Measurements from ENCODE around the gene SNORC. TPM values are rescaled to one million over a fixed set of nuclear protein-coding genes. Genes with fewer than 3 reads are reported as not detected.

The SNORC gene
- total and polyA plus RNA-seq, 2 of the 13 experiments (the other 11 are each of a cell fraction or from before 2014, with no cell fraction given), result 59.1 to 86.1 TPM

DNA sequence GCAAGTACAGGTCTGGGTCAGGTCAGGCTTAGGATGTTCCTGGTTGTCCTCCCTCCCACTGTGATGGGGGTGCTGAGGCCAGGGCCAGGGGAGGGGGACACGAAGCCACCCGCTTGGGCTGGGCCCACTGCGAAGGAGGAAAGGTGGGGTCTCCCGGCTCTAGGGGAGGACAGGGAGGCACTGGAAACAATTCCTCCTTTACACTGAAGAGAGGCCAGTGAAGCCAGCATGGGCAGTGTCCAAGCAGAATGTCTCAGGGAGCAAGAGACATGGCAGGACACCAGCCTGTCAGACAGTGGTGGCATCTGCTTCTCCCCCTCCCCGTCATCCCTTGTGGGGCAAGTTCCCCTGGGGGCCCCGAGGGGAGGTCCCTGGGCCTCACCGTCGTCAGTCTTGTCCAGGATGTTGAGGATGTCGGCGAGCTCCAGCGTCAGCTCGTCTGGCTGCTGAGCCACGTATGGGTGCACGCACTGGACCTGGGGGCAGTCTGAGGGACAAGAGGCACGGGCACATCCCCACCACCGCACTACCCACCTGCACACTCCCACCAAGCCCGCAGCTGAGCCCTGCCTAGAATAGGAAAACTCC is 10.8 kb downstream of the SNORC start (continued):
- TF ChIP-seq, protein P1, sequence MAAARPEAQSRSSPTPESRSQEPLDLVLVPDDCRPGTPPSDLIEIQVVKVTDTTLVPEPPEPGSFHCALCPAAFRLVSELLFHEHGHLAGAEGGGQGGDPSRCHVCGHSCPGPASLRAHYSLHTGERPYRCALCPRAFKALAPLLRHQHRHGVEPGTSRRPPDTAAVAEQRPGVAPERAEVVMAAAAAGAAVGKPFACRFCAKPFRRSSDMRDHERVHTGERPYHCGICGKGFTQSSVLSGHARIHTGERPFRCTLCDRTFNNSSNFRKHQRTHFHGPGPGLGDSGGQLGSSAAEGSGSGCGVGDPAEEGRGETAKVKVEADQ (CRISPR knock-in tag; IDR thresholded peaks at IDR 0.05; ENCODE audit: borderline replicate concordance), result no peak
- TF ChIP-seq RBFOX2 (IDR thresholded peaks at IDR 0.05; ENCODE audit: low read depth, low read length) (peak; percentile 69), NR3C1 (CRISPR knock-in tag; IDR thresholded peaks at IDR 0.05) (no peak), HMGXB4 (CRISPR knock-in tag; IDR thresholded peaks at IDR 0.05; ENCODE audit: borderline replicate concordance in 1 of 2, low read depth in 1 of 2) (no peak), NR2F6 (IDR thresholded peaks at IDR 0.05) (no peak), NR2F6 (CRISPR knock-in tag; IDR thresholded peaks at IDR 0.05) (no peak), AGO1 (IDR thresholded peaks at IDR 0.05; ENCODE audit: low read depth, low read length, poor library complexity, severe bottlenecking) (peak; percentile 87), ZNF510 (CRISPR knock-in tag; IDR thresholded peaks at IDR 0.05; ENCODE audit: low read depth) (no peak), ZNF776 (CRISPR knock-in tag; IDR thresholded peaks at IDR 0.05) (0 out of 2 replicates have a peak, but pooled peaks have one; percentile 37), CREBL2 (CRISPR knock-in tag; IDR thresholded peaks at IDR 0.05; ENCODE audit: borderline replicate concordance) (no peak), GZF1 (CRISPR knock-in tag; IDR thresholded peaks at IDR 0.05) (no peak), NFAT5 (CRISPR knock-in tag; IDR thresholded peaks at IDR 0.05) (no peak), ISL2 (CRISPR knock-in tag; IDR thresholded peaks at IDR 0.05) (no peak), ZNF746 (CRISPR knock-in tag; IDR thresholded peaks at IDR 0.05) (no peak)
- TF ChIP-seq, protein P2, sequence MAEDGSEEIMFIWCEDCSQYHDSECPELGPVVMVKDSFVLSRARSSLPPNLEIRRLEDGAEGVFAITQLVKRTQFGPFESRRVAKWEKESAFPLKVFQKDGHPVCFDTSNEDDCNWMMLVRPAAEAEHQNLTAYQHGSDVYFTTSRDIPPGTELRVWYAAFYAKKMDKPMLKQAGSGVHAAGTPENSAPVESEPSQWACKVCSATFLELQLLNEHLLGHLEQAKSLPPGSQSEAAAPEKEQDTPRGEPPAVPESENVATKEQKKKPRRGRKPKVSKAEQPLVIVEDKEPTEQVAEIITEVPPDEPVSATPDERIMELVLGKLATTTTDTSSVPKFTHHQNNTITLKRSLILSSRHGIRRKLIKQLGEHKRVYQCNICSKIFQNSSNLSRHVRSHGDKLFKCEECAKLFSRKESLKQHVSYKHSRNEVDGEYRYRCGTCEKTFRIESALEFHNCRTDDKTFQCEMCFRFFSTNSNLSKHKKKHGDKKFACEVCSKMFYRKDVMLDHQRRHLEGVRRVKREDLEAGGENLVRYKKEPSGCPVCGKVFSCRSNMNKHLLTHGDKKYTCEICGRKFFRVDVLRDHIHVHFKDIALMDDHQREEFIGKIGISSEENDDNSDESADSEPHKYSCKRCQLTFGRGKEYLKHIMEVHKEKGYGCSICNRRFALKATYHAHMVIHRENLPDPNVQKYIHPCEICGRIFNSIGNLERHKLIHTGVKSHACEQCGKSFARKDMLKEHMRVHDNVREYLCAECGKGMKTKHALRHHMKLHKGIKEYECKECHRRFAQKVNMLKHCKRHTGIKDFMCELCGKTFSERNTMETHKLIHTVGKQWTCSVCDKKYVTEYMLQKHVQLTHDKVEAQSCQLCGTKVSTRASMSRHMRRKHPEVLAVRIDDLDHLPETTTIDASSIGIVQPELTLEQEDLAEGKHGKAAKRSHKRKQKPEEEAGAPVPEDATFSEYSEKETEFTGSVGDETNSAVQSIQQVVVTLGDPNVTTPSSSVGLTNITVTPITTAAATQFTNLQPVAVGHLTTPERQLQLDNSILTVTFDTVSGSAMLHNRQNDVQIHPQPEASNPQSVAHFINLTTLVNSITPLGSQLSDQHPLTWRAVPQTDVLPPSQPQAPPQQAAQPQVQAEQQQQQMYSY (CRISPR knock-in tag; IDR thresholded peaks at IDR 0.05), result no peak
